Heart left ventricle (tissue), 16 donors: ENCODE results near the gene B3GAT2. TPM values are rescaled to one million over a fixed set of nuclear protein-coding genes. Genes with fewer than 3 reads are reported as not detected.

Experiments used
- ATAC-seq, 4 donors: fragments of 200-7000 bp; cut with Tn5 transposase; one replicate each; pipeline ENCODE4 v1.9.1; 2020 to 2022; ENCODE audit warnings: moderate library complexity in 4 of 4, mild to moderate bottlenecking in 3 of 4, moderate number of reproducible peaks in 1 of 4
- DNase-seq, 5 donors: peaks; one replicate each; pipeline ENCODE4 v3.0.0-alpha.2; 2020
- H3K27ac ChIP-seq, 12 donors: fragments of 200-600 bp; sonication (generic) in 4 of 12; one replicate each; pipeline versions ENCODE4 v1.5.0 to v1.8.0; 2016 to 2022; ENCODE audit warnings: mild to moderate bottlenecking in 2 of 12
- H3K27me3 ChIP-seq, 9 donors: fragments of 200-600 bp; sonication (generic) in 2 of 9; one replicate each; pipeline versions ENCODE4 v1.5.1 to v1.8.0; 2016 to 2022; ENCODE audit warnings: mild to moderate bottlenecking in 3 of 9
- H3K36me3 ChIP-seq, 9 donors: fragments of 200-600 bp; sonication (generic) in 2 of 9; one replicate each; pipeline versions ENCODE4 v1.5.0 to v1.8.0; 2018 to 2022; ENCODE audit warnings: mild to moderate bottlenecking in 2 of 9
- H3K4me1 ChIP-seq, 12 donors: fragments of 200-600 bp; sonication (generic) in 4 of 12; one replicate each; pipeline versions ENCODE4 v1.5.0 to v1.8.0; 2016 to 2022; ENCODE audit warnings: mild to moderate bottlenecking in 3 of 12
- H3K4me3 ChIP-seq, 12 donors: fragments of 200-600 bp; sonication (generic) in 4 of 12; one replicate each; pipeline versions ENCODE4 v1.5.0 to v1.8.0; 2017 to 2022; ENCODE audit warnings: mild to moderate bottlenecking in 9 of 12, moderate library complexity in 4 of 12
- H3K9me3 ChIP-seq, 12 donors: fragments of 200-600 bp; sonication (generic) in 4 of 12; one replicate each; pipeline versions ENCODE4 v1.5.0 to v1.8.0; 2016 to 2022; ENCODE audit warnings: mild to moderate bottlenecking in 1 of 12
- POLR2A ChIP-seq, 2 donors: fragments of 450-650 bp; IDR thresholded peaks; one replicate each; pipeline ENCODE4 v1.6.1; 2017; ENCODE audit warnings: antibody characterized with exemption in 2 of 2, mild to moderate bottlenecking in 2 of 2, moderate library complexity in 2 of 2
- WGBS, 4 donors: extraction: QIAGEN DNeasy Blood & Tissue Kit in 2 of 4; methylation state at CpG; one replicate each; pipeline versions ENCODE4 v1.1.5 to v1.1.7; 2013 to 2018; 5-methylcytosine and 5-hydroxymethylcytosine counted together
- intact Hi-C, 10 donors: fragments of 100-400 bp; cut with DNase I; formaldehyde crosslinking; loops; one replicate each; pipeline versions ENCODE4 v1.11.1 to v1.14.2; 2022
- polyA plus RNA-seq, 2 donors: library from polyadenylated mRNA; stranded (reverse); fragments of 200-250 nt; gene quantifications; one replicate each; pipeline ENCODE4 v1.2.3, GENCODE V29; 2013
- total RNA-seq, 9 donors: library from RNA; depleted of rRNA in 2 of 9; stranded (reverse); fragments of >200 nt in 2 of 9; fragmentation: NEBNext Ultra II Directional in 3 of 9; extraction: Animal tissue kit (Norgen Biotek cat#: 25700) in 3 of 9; gene quantifications; one replicate each; pipeline versions ENCODE4 v1.1.0 to v1.2.4, GENCODE V29; 2016 to 2023
- TF ChIP-seq, protein P1 (sequence below), 12 donors: fragments of 200-600 bp; sonication (generic) in 4 of 12; IDR thresholded peaks; one replicate each; pipeline versions ENCODE4 v1.5.0 to v1.8.0; 2018 to 2022; ENCODE audit warnings: antibody characterized with exemption in 12 of 12, mild to moderate bottlenecking in 5 of 12
- donor health status: ischemic (EF 13 %, LVEDD 7.1; RV severe dilation, severe dysfunction).
- donor health status: healthy with polysubstance abuse.
- donor health status: DM: no; HTN: yes; CAD: no.
- donor health status: DM: no; HTN: no; CAD: no.
- donor health status: ischemic (EF 25% LVEDD 6.9; RV normal size, moderate dysfunction).
- donor health status: ischemic (EF 25% LVEDD 5.7; RV mildly dilated, moderate dysfunction).
- donor health status: healthy.
- donor health status: DM: yes; HTN: yes; CAD: no.
- donor health status: ischemic (EF 35%, LVEDD 5.7; RV mildly dilated, moderate dysfunction).
- donor health status: nonischemic (EF 11% LVEDD 7.7; RV severe dilation, severe dysfunction).
- donor health status: DM: yes; HTN: yes; CAD: no.
- donor health status: PGD.
- donor health status: ischemic (EF 29% LVEDD 5.4; RV normal size, mild dysfunction).
- donor health status: nonischemic (EF 23%, LVEDD 6.1; RV moderate dilation, normal function).

B3GAT2 gene
- total and polyA plus RNA-seq, 11 donors: 0.04 to 0.09 (median 0.07) TPM; not detected in 5

GRCh38 chr6:70863343-70863742 is 93.5 kb downstream of the B3GAT2 start:
- H3K27me3 ChIP-seq: no peaks in the 10 kb centered on the region
- WGBS, 4 donors: 64 to 79% (median 67%) methylated on average over 3 of the region's 3 CpGs
- TF ChIP-seq, protein P1, sequence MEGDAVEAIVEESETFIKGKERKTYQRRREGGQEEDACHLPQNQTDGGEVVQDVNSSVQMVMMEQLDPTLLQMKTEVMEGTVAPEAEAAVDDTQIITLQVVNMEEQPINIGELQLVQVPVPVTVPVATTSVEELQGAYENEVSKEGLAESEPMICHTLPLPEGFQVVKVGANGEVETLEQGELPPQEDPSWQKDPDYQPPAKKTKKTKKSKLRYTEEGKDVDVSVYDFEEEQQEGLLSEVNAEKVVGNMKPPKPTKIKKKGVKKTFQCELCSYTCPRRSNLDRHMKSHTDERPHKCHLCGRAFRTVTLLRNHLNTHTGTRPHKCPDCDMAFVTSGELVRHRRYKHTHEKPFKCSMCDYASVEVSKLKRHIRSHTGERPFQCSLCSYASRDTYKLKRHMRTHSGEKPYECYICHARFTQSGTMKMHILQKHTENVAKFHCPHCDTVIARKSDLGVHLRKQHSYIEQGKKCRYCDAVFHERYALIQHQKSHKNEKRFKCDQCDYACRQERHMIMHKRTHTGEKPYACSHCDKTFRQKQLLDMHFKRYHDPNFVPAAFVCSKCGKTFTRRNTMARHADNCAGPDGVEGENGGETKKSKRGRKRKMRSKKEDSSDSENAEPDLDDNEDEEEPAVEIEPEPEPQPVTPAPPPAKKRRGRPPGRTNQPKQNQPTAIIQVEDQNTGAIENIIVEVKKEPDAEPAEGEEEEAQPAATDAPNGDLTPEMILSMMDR (IDR thresholded peaks at IDR 0.05): no peak
- no peak for TF ChIP-seq POLR2A (IDR thresholded peaks at IDR 0.05)
- no peak overlapping the region for H3K4me3 ChIP-seq
- ATAC-seq (no peak), DNase-seq (no peak)
- intact Hi-C loops: no loop called here
- peaks cover 0 to 3% (median 0%) of the 10 kb centered on the region in 12 donors for H3K4me1 ChIP-seq
- H3K27ac ChIP-seq: no peak overlapping the region
- peaks cover 0 to 4% (median 0%) of the 10 kb centered on the region in 12 donors for H3K9me3 ChIP-seq
- H3K36me3 ChIP-seq: peaks cover 0 to 37% (median 21%) of the 10 kb centered on the region in 9 donors

- no peaks in the 10 kb centered on the region for H3K27me3 ChIP-seq
- intact Hi-C loops: no loop called here
- no peak for ATAC-seq
- no peak for DNase-seq
- H3K9me3 ChIP-seq: no peaks in the 10 kb centered on the region
- TF ChIP-seq, protein P1 (IDR thresholded peaks at IDR 0.05): no peak
- no peak for TF ChIP-seq POLR2A (IDR thresholded peaks at IDR 0.05)
- WGBS, 4 donors: 89 to 91% (median 91%) methylated on average over 1 of the region's 1 CpG
- peaks cover 0 to 3% (median 0%) of the 10 kb centered on the region in 12 donors for H3K4me1 ChIP-seq
- no peak overlapping the region for H3K27ac ChIP-seq
- H3K36me3 ChIP-seq: peaks cover 0 to 55% (median 33%) of the 10 kb centered on the region in 9 donors
- no peak overlapping the region for H3K4me3 ChIP-seq
Measured at GRCh38 chr6:70860920-70861319, 95.9 kb downstream of the B3GAT2 start.

- Histone ChIP-seq H3K4me1 (peaks cover 0 to 3% (median 0%) of the 10 kb centered on the region in 12 donors), H3K36me3 (peaks cover 0 to 55% (median 33%) of the 10 kb centered on the region in 9 donors), H3K9me3 (no peaks in the 10 kb centered on the region), H3K27ac (no peak overlapping the region), H3K4me3 (no peak overlapping the region), H3K27me3 (no peaks in the 10 kb centered on the region)
- WGBS, 4 donors: 85 to 100% (median 92%) methylated on average over 1 of the region's 1 CpG
- DNase-seq: no peak
- ATAC-seq: no peak
- TF ChIP-seq, protein P1 (IDR thresholded peaks at IDR 0.05): no peak
- TF ChIP-seq POLR2A (IDR thresholded peaks at IDR 0.05): no peak
- intact Hi-C loops: no loop called here
Measured at GRCh38 chr6:70860045-70860444, 96.8 kb downstream of the B3GAT2 start.

DNA sequence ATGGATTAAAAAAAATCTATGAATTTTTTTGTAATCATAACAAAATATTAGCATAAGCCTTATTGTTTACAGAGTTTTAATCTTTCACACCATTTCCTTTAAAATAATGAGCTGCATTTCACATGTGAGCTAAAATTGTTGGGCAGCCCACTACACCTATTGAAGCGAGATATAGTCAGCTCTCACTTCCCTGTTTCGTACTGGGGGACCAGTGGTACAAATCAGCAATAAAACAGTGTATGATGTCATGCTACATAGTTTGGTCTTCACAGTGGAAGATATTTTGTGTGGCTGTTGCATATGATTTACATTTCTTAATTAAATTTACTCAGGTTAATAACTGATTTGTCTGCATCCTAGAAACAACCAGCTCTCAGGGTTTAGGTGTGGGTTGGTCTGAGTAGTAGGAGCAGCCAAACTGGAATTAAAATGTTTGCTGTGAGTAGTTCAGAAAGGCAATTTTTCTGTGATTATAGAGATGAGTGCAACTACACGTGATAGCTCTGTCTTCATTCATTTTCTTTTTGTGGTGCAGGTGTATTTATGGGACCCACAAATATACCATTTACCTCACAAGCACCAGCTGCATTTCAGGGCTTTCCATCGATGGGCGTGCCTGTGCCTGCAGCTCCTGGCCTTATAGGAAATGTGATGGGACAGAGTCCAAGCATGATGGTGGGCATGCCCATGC is 99.3 kb downstream of the B3GAT2 start:
- TF ChIP-seq, protein P1 (IDR thresholded peaks at IDR 0.05): no peak
- no peak for TF ChIP-seq POLR2A (IDR thresholded peaks at IDR 0.05)
- WGBS, 4 donors: 89 to 98% (median 95%) methylated on average over 5 of the region's 5 CpGs
- intact Hi-C loops: no loop called here

More for the DNA sequence above, 99.3 kb downstream of the B3GAT2 start:
- DNase-seq (no peak), ATAC-seq (no peak)
- H3K9me3 ChIP-seq: no peaks in the 10 kb centered on the region
- H3K4me3 ChIP-seq: no peak overlapping the region
- H3K4me1 ChIP-seq: no peaks in the 10 kb centered on the region
- H3K36me3 ChIP-seq: peaks cover 0 to 72% (median 34%) of the 10 kb centered on the region in 9 donors
- H3K27me3 ChIP-seq: no peaks in the 10 kb centered on the region
- no peak overlapping the region for H3K27ac ChIP-seq
